Endothelial cell (in vitro differentiated cells): ENCODE results near the gene SIRT7. TPM values are rescaled to one million over a fixed set of nuclear protein-coding genes. Genes with fewer than 3 reads are reported as not detected.

Experiments
- DNase-seq: peaks from one replicate; pipeline ENCODE4 v3.0.0; 2021; ENCODE audit warnings: low spot score
- H3K27ac Mint-ChIP-seq: one replicate; pipeline ENCODE4 v1.8.0; 2021; ENCODE audit warnings: mixed read lengths, inconsistent platforms; ENCODE audit not compliant: unreplicated experiment
- H3K27me3 Mint-ChIP-seq: one replicate; pipeline ENCODE4 v1.8.0; 2021; ENCODE audit warnings: mild to moderate bottlenecking, moderate library complexity, mixed read lengths, inconsistent platforms; ENCODE audit not compliant: unreplicated experiment
- H3K36me3 Mint-ChIP-seq: one replicate; pipeline ENCODE4 v1.8.0; 2021; ENCODE audit warnings: mild to moderate bottlenecking, low read depth, mixed read lengths, inconsistent platforms; ENCODE audit not compliant: unreplicated experiment
- H3K4me1 Mint-ChIP-seq: one replicate; pipeline ENCODE4 v1.8.0; 2021; ENCODE audit warnings: mild to moderate bottlenecking, mixed read lengths, inconsistent platforms; ENCODE audit not compliant: unreplicated experiment
- H3K4me3 Mint-ChIP-seq: one replicate; pipeline ENCODE4 v1.8.0; 2021; ENCODE audit warnings: mild to moderate bottlenecking, mixed read lengths, inconsistent platforms; ENCODE audit not compliant: unreplicated experiment
- H3K9me3 Mint-ChIP-seq: one replicate; pipeline ENCODE4 v1.8.0; 2021; ENCODE audit warnings: mixed read lengths, inconsistent platforms; ENCODE audit not compliant: unreplicated experiment
- total RNA-seq: library from RNA; stranded (reverse); fragmentation: NEBNext Ultra II Directional; extraction: Animal tissue kit (Norgen Biotek cat#: 25700); gene quantifications from one replicate; pipeline ENCODE4 v1.2.1, GENCODE V29; 2021; ENCODE audit not compliant: unreplicated experiment
- TF ChIP-seq, protein P1 (sequence below): fragments of 200-600 bp; sonication (generic); IDR thresholded peaks from one replicate; pipeline ENCODE4 v1.5.0; 2021; ENCODE audit warnings: antibody characterized with exemption; ENCODE audit not compliant: unreplicated experiment

SIRT7 gene
- total RNA-seq, 1 donor from 2014 or later, result 14.4 TPM

DNA sequence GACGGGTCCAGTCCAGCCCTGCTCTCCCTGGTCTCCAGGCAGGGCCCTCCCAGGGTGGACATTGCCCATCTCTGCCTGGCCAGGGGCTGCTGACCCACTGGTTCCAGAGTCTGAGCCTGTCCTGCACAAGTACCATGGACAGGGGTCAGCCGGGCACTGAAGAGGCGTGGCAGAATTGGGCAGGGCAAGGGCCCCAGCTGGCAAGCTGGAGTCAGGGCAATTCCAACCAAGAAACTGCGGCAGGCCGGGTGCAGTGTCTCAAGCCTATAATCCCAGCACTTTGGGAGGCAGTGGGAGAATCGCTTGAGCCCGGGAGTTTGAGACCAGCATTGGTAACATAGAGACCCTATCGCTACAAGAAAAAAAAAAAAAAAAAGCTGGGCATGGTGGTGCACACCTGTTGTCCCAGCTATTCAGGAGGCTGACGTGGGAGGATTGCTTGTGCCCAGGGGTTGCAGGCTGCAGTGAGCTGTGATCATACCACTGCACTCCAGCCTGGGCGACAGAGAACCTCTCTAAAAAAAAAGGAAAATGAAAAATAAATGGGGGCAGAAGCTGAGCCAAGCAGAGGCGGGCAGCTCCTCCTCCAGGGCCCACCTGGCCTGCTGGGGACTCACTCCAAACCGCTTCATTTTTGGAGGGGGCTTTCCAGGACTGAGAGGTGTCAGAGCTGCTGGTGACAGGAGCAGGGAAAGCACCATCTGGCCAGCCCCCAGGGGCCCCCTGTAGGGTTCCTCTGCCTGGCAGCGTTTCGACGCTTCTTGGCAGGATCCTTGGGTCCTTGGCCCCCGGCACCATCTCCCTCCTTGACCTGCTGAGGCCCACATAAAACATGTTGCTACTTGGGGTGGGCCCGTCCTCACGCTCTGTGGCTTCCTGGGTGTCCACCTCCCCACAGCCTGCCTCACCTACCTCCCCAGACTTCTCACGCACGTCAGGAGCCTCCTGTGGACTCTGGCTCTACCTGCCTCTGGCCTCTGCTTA lies 12.5 kb upstream of the SIRT7 start:
- Mint-ChIP-seq H3K4me1 (peaks cover 9% of the 10 kb centered on the region), H3K36me3 (peaks cover 5% of the 10 kb centered on the region), H3K4me3 (no peak overlapping the region), H3K9me3 (no peaks in the 10 kb centered on the region), H3K27ac (no peak overlapping the region), H3K27me3 (peaks cover 22% of the 10 kb centered on the region)
- no peak for DNase-seq
- TF ChIP-seq, protein P1, sequence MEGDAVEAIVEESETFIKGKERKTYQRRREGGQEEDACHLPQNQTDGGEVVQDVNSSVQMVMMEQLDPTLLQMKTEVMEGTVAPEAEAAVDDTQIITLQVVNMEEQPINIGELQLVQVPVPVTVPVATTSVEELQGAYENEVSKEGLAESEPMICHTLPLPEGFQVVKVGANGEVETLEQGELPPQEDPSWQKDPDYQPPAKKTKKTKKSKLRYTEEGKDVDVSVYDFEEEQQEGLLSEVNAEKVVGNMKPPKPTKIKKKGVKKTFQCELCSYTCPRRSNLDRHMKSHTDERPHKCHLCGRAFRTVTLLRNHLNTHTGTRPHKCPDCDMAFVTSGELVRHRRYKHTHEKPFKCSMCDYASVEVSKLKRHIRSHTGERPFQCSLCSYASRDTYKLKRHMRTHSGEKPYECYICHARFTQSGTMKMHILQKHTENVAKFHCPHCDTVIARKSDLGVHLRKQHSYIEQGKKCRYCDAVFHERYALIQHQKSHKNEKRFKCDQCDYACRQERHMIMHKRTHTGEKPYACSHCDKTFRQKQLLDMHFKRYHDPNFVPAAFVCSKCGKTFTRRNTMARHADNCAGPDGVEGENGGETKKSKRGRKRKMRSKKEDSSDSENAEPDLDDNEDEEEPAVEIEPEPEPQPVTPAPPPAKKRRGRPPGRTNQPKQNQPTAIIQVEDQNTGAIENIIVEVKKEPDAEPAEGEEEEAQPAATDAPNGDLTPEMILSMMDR, result no peak

DNA sequence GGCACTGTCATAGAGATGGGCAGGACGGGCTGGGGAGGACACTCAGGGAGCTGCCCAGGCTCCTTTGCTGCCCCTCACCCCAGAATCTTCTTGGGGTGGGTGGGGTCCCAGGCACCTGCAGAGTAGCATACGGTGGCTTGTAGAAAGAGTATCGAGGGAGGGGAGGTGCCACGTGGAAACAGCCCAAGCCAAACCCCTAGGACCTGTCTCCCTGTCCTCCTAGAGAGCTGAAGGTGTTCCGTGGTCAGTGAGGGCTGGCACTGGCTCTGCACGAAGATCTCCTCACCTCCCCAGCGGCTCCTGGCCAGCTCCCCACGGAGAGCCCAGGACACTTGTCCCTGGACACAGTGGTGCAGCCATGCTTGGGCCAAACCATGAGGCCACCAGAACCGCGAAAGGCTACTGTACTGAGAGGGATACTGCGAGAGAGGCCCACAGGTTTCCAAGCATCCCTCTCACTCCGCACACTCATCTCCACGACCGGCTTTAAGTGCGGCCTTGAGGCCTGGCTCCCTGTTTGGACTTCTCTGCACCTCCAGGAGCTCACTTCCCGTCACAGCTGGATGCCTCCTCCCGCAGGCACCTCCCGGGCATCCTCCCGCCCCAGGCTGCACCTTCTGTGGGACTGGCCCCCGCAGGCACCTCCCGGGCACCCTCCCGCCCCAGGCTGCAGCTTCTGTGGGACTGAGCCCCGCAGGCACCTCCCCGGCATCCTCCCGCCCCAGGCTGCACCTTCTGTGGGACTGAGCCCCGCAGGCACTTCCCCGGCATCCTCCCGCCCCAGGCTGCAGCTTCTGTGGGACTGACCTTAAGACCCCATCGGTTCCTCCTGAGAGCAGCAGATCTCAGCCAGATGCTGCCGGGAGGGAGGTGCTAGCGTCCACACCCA lies 11.5 kb upstream of the SIRT7 start:
- H3K4me3 Mint-ChIP-seq, result no peak overlapping the region
- H3K4me1 Mint-ChIP-seq, result peaks cover 9% of the 10 kb centered on the region
- no peak for DNase-seq
- H3K36me3 Mint-ChIP-seq, result peaks cover 5% of the 10 kb centered on the region
- H3K27me3 Mint-ChIP-seq, result peaks cover 19% of the 10 kb centered on the region
- TF ChIP-seq, protein P1, result no peak
- H3K27ac Mint-ChIP-seq, result no peak overlapping the region
- no peaks in the 10 kb centered on the region for H3K9me3 Mint-ChIP-seq

DNA sequence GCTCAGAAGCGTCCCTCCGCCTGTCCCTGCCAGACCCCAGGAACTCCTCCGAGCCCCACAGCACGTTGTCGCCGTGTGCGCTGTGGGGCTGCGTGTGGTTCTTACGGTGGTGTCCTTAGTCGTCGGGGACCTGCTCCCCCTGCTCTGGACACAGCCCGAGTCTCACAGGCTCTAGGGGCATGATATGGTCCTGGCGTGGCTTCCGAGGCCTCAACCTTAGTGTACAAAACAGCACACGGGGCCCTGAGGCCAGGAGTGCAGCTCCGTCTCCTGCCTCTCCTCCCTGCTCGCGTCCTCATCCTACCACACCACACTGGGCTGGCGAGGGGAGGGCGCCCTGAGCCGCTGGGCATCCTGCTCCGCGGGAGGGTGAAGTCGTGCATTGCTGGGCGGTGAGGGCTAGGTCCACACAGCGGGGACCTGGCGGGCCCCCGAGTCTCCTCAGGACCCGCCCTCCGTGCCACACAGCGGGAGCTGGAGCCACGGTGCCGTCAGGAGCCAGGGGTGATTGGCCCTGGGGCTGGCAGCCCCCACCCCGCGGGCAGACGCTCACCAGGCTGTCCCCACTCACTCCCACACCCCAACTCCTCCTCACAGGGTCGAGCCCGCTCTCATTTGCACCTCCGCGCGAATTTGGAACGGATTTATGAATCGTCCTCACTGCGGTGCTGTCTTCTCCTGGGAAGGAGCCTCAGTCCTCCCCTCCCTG lies 10.7 kb upstream of the SIRT7 start:
- H3K36me3 Mint-ChIP-seq, result peaks cover 5% of the 10 kb centered on the region
- peaks cover 21% of the 10 kb centered on the region for H3K27me3 Mint-ChIP-seq
- H3K4me1 Mint-ChIP-seq, result peaks cover 13% of the 10 kb centered on the region
- no peaks in the 10 kb centered on the region for H3K9me3 Mint-ChIP-seq
- peak overlapping the region; percentile 37 for H3K4me3 Mint-ChIP-seq
- no peak overlapping the region for H3K27ac Mint-ChIP-seq
- no peak for DNase-seq
- TF ChIP-seq, protein P1, result no peak

DNA sequence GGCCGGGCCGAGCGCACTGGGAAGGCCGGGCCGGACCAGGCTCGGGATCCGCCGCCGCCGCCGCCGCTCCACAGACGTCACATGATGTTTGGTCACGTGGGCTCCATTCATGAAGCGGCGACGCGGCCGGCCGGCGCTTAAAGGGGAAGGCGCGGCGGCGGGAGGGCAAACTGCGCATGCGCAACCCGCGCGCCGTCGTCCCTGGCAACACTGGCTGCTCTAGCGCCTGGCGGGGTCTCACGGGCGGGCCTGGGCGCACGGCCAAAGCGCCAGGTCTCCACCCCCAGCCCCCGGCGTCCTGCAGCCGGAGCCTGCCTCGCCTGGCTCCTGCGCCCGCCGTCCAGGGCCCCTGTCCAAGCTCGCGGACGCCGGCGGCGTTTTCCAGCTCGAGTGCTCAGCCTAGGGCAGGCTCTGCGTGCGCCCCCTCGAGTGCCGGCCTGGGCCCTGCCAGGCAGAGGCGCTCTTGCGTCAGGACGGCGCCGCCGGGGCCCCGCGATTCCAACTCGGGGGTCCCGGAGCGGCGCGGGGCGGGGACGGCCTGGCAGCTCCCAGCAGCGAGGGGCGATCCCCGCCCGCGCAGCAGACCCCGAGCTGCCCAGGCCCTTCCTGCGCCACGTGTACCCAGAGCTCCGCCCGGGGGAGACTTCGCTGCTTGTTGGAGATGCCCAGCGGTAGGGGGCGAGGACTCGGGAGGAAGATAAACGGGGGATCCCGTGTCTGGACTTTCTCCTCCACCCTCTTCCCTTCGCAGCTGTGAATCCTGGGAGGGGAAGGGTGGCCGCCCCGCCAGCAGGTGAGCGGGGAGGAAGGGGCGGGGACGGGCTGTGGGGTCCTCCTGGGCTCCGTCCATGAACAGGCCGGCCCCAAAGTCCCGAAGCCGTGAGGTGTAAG lies 9.9 kb upstream of the SIRT7 start, which contains the start of gene MAFG:
MAFG (minus strand) TSS at position 83 of the 891 bp plus-strand sequence. CDS start 4,550 bp downstream, outside the sequence.
- DNase-seq, result peak; percentile 92
- Mint-ChIP-seq H3K4me1 (peaks cover 13% of the 10 kb centered on the region), H3K27ac (peak within 1 kb of the TSS; percentile 81), H3K27me3 (peaks cover 21% of the 10 kb centered on the region), H3K9me3 (no peaks in the 10 kb centered on the region), H3K4me3 (peak within 1 kb of the TSS; percentile 87), H3K36me3 (peaks cover 5% of the 10 kb centered on the region)
- TF ChIP-seq, protein P1, result peak; percentile 29
